GM23338 (cell line): ENCODE data around the gene FTO.

Experiments used
- CREB1 ChIP-seq: fragments of 250-450 bp; sonication (Bioruptor Pico); IDR thresholded peaks from 2 replicates; pipeline ENCODE4 v1.5.0; 2020; ENCODE audit warnings: low read depth, mild to moderate bottlenecking, moderate library complexity
- EZH2 ChIP-seq: fragments of 200-600 bp; sonication (generic); IDR thresholded peaks from one replicate; pipeline ENCODE4 v1.8.0; 2017; ENCODE audit warnings: antibody characterized with exemption, mild to moderate bottlenecking, low read depth; ENCODE audit not compliant: unreplicated experiment
- EZH2phosphoT487 ChIP-seq: fragments of 200-600 bp; sonication (generic); IDR thresholded peaks from one replicate; pipeline ENCODE4 v1.8.1; 2018; ENCODE audit warnings: antibody characterized with exemption; ENCODE audit not compliant: unreplicated experiment
- JUNB ChIP-seq: IDR thresholded peaks from one replicate; pipeline ENCODE4 v1.6.1; 2016; ENCODE audit warnings: antibody characterized with exemption; ENCODE audit not compliant: unreplicated experiment
- POLR2AphosphoS5 ChIP-seq: IDR thresholded peaks from 2 replicates; pipeline ENCODE4 v1.6.1; 2016; ENCODE audit warnings: antibody characterized with exemption, low read depth
- TF ChIP-seq, protein P1 (sequence below), 2 experiments: fragments of 200-600 bp in 1 of 2; sonication (generic) in 1 of 2; conservative IDR thresholded peaks; 2 replicates each; pipeline versions ENCODE4 v1.5.1 to v1.6.1; 2016 to 2017; ENCODE audit warnings: antibody characterized with exemption in 2 of 2, low read depth in 2 of 2, mild to moderate bottlenecking in 2 of 2, moderate library complexity in 1 of 2
- TF ChIP-seq, protein P2 (sequence below): IDR thresholded peaks from one replicate; pipeline ENCODE4 v1.6.1; 2018; ENCODE audit warnings: antibody characterized with exemption; ENCODE audit not compliant: unreplicated experiment

DNA sequence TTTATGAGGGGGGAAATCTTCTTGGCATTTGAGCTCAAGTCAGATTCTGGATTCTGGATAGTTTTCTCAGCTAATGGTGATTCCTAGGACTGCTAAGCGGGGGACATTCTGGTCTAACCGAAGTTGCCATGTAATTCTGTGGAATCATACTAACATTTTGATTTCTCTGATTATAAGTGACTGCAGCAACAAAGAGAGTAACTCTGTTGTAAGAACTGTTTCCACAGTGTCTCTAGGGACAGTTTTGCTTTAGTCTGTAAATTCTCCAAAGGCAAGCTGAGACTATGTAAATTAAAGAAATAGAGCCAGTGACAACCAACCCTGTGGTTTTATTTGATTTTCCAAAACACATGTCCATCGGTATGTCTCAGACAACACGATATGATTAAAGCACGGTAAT is 296.4 kb downstream of the FTO start:
- TF ChIP-seq, protein P1, sequence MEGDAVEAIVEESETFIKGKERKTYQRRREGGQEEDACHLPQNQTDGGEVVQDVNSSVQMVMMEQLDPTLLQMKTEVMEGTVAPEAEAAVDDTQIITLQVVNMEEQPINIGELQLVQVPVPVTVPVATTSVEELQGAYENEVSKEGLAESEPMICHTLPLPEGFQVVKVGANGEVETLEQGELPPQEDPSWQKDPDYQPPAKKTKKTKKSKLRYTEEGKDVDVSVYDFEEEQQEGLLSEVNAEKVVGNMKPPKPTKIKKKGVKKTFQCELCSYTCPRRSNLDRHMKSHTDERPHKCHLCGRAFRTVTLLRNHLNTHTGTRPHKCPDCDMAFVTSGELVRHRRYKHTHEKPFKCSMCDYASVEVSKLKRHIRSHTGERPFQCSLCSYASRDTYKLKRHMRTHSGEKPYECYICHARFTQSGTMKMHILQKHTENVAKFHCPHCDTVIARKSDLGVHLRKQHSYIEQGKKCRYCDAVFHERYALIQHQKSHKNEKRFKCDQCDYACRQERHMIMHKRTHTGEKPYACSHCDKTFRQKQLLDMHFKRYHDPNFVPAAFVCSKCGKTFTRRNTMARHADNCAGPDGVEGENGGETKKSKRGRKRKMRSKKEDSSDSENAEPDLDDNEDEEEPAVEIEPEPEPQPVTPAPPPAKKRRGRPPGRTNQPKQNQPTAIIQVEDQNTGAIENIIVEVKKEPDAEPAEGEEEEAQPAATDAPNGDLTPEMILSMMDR (conservative IDR thresholded peaks at IDR 0.05; ENCODE audit: low read depth in 2 of 2): no peak
- no peak for TF ChIP-seq EZH2
- no peak for TF ChIP-seq POLR2AphosphoS5
- TF ChIP-seq JUNB: no peak
- no peak for TF ChIP-seq CREB1 (CRISPR knock-in tag)
- TF ChIP-seq, protein P2, sequence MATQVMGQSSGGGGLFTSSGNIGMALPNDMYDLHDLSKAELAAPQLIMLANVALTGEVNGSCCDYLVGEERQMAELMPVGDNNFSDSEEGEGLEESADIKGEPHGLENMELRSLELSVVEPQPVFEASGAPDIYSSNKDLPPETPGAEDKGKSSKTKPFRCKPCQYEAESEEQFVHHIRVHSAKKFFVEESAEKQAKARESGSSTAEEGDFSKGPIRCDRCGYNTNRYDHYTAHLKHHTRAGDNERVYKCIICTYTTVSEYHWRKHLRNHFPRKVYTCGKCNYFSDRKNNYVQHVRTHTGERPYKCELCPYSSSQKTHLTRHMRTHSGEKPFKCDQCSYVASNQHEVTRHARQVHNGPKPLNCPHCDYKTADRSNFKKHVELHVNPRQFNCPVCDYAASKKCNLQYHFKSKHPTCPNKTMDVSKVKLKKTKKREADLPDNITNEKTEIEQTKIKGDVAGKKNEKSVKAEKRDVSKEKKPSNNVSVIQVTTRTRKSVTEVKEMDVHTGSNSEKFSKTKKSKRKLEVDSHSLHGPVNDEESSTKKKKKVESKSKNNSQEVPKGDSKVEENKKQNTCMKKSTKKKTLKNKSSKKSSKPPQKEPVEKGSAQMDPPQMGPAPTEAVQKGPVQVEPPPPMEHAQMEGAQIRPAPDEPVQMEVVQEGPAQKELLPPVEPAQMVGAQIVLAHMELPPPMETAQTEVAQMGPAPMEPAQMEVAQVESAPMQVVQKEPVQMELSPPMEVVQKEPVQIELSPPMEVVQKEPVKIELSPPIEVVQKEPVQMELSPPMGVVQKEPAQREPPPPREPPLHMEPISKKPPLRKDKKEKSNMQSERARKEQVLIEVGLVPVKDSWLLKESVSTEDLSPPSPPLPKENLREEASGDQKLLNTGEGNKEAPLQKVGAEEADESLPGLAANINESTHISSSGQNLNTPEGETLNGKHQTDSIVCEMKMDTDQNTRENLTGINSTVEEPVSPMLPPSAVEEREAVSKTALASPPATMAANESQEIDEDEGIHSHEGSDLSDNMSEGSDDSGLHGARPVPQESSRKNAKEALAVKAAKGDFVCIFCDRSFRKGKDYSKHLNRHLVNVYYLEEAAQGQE: no peak
- TF ChIP-seq EZH2phosphoT487: no peak
